GM12891 (cell line): ENCODE results near the gene TGM4.

Experiments
- POLR2A ChIP-seq: IDR thresholded peaks from 2 replicates; pipeline ENCODE4 v1.6.1; 2011; ENCODE audit warnings: low read depth, low read length, control low read depth
- POLR2AphosphoS5 ChIP-seq: IDR thresholded peaks from 2 replicates; pipeline ENCODE4 v1.6.1; 2011; ENCODE audit warnings: low read depth, low read length, control low read depth
- SPI1 ChIP-seq: IDR thresholded peaks from 2 replicates; pipeline ENCODE4 v1.6.1; 2011; ENCODE audit warnings: low read depth, low read length, control low read depth
- TAF1 ChIP-seq: IDR thresholded peaks from 2 replicates; pipeline ENCODE4 v1.6.1; 2011; ENCODE audit warnings: low read depth, low read length, control low read depth

DNA sequence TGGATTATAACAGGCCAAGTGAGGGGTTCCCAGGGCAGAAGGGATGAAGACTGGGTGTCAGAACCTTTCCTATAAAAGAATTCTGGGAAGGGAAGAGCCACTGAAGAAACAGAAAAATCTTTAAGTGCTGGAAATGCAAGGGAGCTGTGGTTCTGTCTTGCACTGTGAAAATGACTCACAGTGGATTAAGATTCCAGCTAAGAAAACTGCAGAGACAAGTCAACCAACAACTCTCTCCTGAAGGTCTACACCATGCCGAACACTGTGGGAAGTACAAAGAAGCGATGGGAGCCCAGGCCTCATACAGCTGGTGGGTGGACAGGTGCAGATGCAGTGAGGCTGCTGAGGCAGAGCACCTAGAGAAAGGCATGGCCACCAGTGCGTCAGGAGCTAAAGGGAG lies 73.8 kb downstream of the TGM4 start:
- TF ChIP-seq POLR2A: no peak
- no peak for TF ChIP-seq POLR2AphosphoS5
- TF ChIP-seq TAF1: no peak
- TF ChIP-seq SPI1: no peak
